Suprapubic skin (tissue), 4 donors: Measurements from ENCODE around the gene IRX5. TPM values are rescaled to one million over a fixed set of nuclear protein-coding genes. Genes with fewer than 3 reads are reported as not detected.

Experiments used
- DNase-seq, 2 donors: peaks; one replicate each; pipeline ENCODE4 v3.0.0-alpha.2; 2019; ENCODE audit warnings: low spot score in 2 of 2
- H3K27ac ChIP-seq: fragments of 200-600 bp; sonication (generic); one replicate; pipeline ENCODE4 v1.5.1; 2019
- H3K27me3 ChIP-seq: fragments of 200-600 bp; sonication (generic); one replicate; pipeline ENCODE4 v1.5.1; 2019
- H3K36me3 ChIP-seq: fragments of 200-600 bp; sonication (generic); one replicate; pipeline ENCODE4 v1.5.1; 2019
- H3K4me1 ChIP-seq: fragments of 200-600 bp; sonication (generic); one replicate; pipeline ENCODE4 v1.5.1; 2019
- H3K4me3 ChIP-seq: fragments of 200-600 bp; sonication (generic); one replicate; pipeline ENCODE4 v1.5.1; 2019; ENCODE audit warnings: mild to moderate bottlenecking
- H3K9me3 ChIP-seq: fragments of 200-600 bp; sonication (generic); one replicate; pipeline ENCODE4 v1.5.1; 2019
- CTCF ChIP-seq, 2 donors: fragments of 200-600 bp in 1 of 2; fragments of 450-650 bp in 1 of 2; sonication (generic) in 1 of 2; IDR thresholded peaks; one replicate each; pipeline ENCODE4 v1.5.1; 2016 to 2019; ENCODE audit warnings: antibody characterized with exemption in 2 of 2, mild to moderate bottlenecking in 1 of 2, moderate library complexity in 1 of 2
- EP300 ChIP-seq: sonication (generic); formaldehyde crosslinking; IDR thresholded peaks from one replicate; pipeline ENCODE4 v1.6.1; 2017; ENCODE audit warnings: antibody characterized with exemption
- POLR2A ChIP-seq, 2 donors: fragments of 450-650 bp; IDR thresholded peaks; one replicate each; pipeline ENCODE4 v1.6.1; 2017; ENCODE audit warnings: antibody characterized with exemption in 2 of 2, mild to moderate bottlenecking in 2 of 2, moderate library complexity in 2 of 2
- POLR2AphosphoS5 ChIP-seq, 3 donors: sonication (generic); formaldehyde crosslinking; IDR thresholded peaks; one replicate each; pipeline ENCODE4 v1.6.1; 2017; ENCODE audit warnings: antibody characterized with exemption in 3 of 3
- WGBS: methylation state at CpG from one replicate; pipeline ENCODE4 v1.1.5; 2018; 5-methylcytosine and 5-hydroxymethylcytosine counted together
- total RNA-seq, 4 donors: library from RNA; depleted of rRNA; stranded (reverse); fragments of >200 nt; gene quantifications; one replicate each; pipeline ENCODE4 v1.1.0, GENCODE V29; 2016

The IRX5 gene
- total RNA-seq, 4 donors from 2014 or later = 41.3 to 64.8 (median 51.6) TPM

GRCh38 chr16:54974367-54974766 lies 43.7 kb downstream of the IRX5 start:
- Histone ChIP-seq H3K36me3 (no peaks in the 10 kb centered on the region), H3K27ac (no peak overlapping the region), H3K27me3 (no peaks in the 10 kb centered on the region), H3K4me3 (no peak overlapping the region), H3K4me1 (no peaks in the 10 kb centered on the region), H3K9me3 (no peaks in the 10 kb centered on the region)
- TF ChIP-seq EP300 = no peak
- no peak for TF ChIP-seq CTCF (IDR thresholded peaks at IDR 0.05)
- no peak for TF ChIP-seq POLR2A (IDR thresholded peaks at IDR 0.05)
- TF ChIP-seq POLR2AphosphoS5 (IDR thresholded peaks at IDR 0.05) = no peak
- 61% methylated on average over 5 of the region's 5 CpGs for WGBS
- no peak for DNase-seq

- Histone ChIP-seq H3K27me3 (no peaks in the 10 kb centered on the region), H3K4me1 (no peaks in the 10 kb centered on the region), H3K27ac (no peak overlapping the region), H3K36me3 (no peaks in the 10 kb centered on the region), H3K9me3 (no peaks in the 10 kb centered on the region), H3K4me3 (no peak overlapping the region)
- TF ChIP-seq POLR2AphosphoS5 (IDR thresholded peaks at IDR 0.05) (no peak), POLR2A (IDR thresholded peaks at IDR 0.05) (no peak), EP300 (no peak), CTCF (IDR thresholded peaks at IDR 0.05) (no peak)
- DNase-seq = no peak
- 92% methylated on average over 13 of the region's 13 CpGs for WGBS
Observed at GRCh38 chr16:54976651-54977200, 46.1 kb downstream of the IRX5 start.

- no peak overlapping the region for H3K4me3 ChIP-seq
- 78% methylated on average over 4 of the region's 4 CpGs for WGBS
- H3K36me3 ChIP-seq = no peaks in the 10 kb centered on the region
- H3K27me3 ChIP-seq = no peaks in the 10 kb centered on the region
- TF ChIP-seq POLR2AphosphoS5 (IDR thresholded peaks at IDR 0.05) (no peak), EP300 (no peak), POLR2A (IDR thresholded peaks at IDR 0.05) (no peak), CTCF (IDR thresholded peaks at IDR 0.05) (no peak)
- no peak overlapping the region for H3K27ac ChIP-seq
- H3K4me1 ChIP-seq = no peaks in the 10 kb centered on the region
- H3K9me3 ChIP-seq = no peaks in the 10 kb centered on the region
- no peak for DNase-seq
Observed at GRCh38 chr16:54977211-54977610, 46.5 kb downstream of the IRX5 start.

GRCh38 chr16:54980821-54981220 lies 50.2 kb downstream of the IRX5 start:
- H3K4me3 ChIP-seq = no peak overlapping the region
- no peak for DNase-seq
- no peaks in the 10 kb centered on the region for H3K9me3 ChIP-seq
- 84% methylated on average over 5 of the region's 5 CpGs for WGBS
- H3K27me3 ChIP-seq = no peaks in the 10 kb centered on the region
- H3K4me1 ChIP-seq = no peaks in the 10 kb centered on the region
- no peak overlapping the region for H3K27ac ChIP-seq
- no peaks in the 10 kb centered on the region for H3K36me3 ChIP-seq
- TF ChIP-seq EP300 = no peak
- no peak for TF ChIP-seq POLR2A (IDR thresholded peaks at IDR 0.05)
- TF ChIP-seq CTCF (IDR thresholded peaks at IDR 0.05) = no peak
- no peak for TF ChIP-seq POLR2AphosphoS5 (IDR thresholded peaks at IDR 0.05)
